A673 (cell line): ENCODE results near the gene ITIH5. TPM values are rescaled to one million over a fixed set of nuclear protein-coding genes. Genes with fewer than 3 reads are reported as not detected.

Experiments used
- BruUV-seq: library from RNA; stranded (reverse); fragments of 400-500 nt; replicated peaks from 2 replicates; lab custom pipeline; 2021; lab: Mats Ljungman, UMichigan
- CTCF ChIA-PET: fragments of 300-600 bp; sonication (Branson Sonifier 250); formaldehyde crosslinking; loops from one replicate; lab custom pipeline; 2022; ENCODE audit warnings: antibody characterized with exemption; lab: Charles Lee
- POLR2A ChIA-PET: fragments of 300-600 bp; sonication (Branson Sonifier 250); formaldehyde crosslinking; loops from one replicate; lab custom pipeline; 2022; ENCODE audit warnings: antibody characterized with exemption; ENCODE audit not compliant: low non-redundant PET; lab: Charles Lee
- DNase-seq: peaks from one replicate; pipeline ENCODE4 v3.0.0-alpha.2; 2015; ENCODE audit warnings: low spot score
- H3K27ac ChIP-seq: fragments of 200-600 bp; sonication (generic); 2 replicates; pipeline ENCODE4 v1.5.1; 2016; ENCODE audit warnings: mixed run types, low read depth, mild to moderate bottlenecking, mixed read lengths, antibody characterized with exemption, low read length; ENCODE audit not compliant: poor library complexity, severe bottlenecking
- H3K27me3 ChIP-seq: fragments of 200-600 bp; sonication (generic); replicated peaks from 2 replicates; pipeline ENCODE4 v1.6.1; 2017; ENCODE audit warnings: mixed run types, low read depth, mild to moderate bottlenecking, mixed read lengths, antibody characterized with exemption, low read length; ENCODE audit not compliant: insufficient read depth, poor library complexity
- H3K36me3 ChIP-seq: fragments of 200-600 bp; sonication (generic); 2 replicates; pipeline ENCODE4 v1.6.1; 2016; ENCODE audit warnings: mixed run types, mild to moderate bottlenecking, mixed read lengths, antibody characterized with exemption, low read length; ENCODE audit not compliant: insufficient read depth, poor library complexity, severe bottlenecking
- H3K4me1 ChIP-seq: fragments of 200-600 bp; sonication (generic); 2 replicates; pipeline ENCODE4 v1.6.1; 2017; ENCODE audit warnings: mixed run types, mild to moderate bottlenecking, mixed read lengths, antibody characterized with exemption, low read length; ENCODE audit not compliant: insufficient read depth, poor library complexity, severe bottlenecking
- H3K4me3 ChIP-seq: fragments of 200-600 bp; sonication (generic); 2 replicates; pipeline ENCODE4 v1.5.1; 2016; ENCODE audit warnings: low read depth, mixed run types, mild to moderate bottlenecking, mixed read lengths, low read length; ENCODE audit not compliant: poor library complexity, severe bottlenecking
- H3K9me3 ChIP-seq: fragments of 200-600 bp; sonication (generic); 2 replicates; pipeline ENCODE4 v1.6.1; 2016; ENCODE audit warnings: mixed run types, low read depth, mild to moderate bottlenecking, mixed read lengths, antibody characterized with exemption, low read length; ENCODE audit not compliant: poor library complexity, severe bottlenecking
- EZH2 ChIP-seq: fragments of 200-600 bp; sonication (generic); IDR thresholded peaks from 2 replicates; pipeline ENCODE4 v1.6.1; 2017; ENCODE audit warnings: borderline replicate concordance, low read depth, mild to moderate bottlenecking, mixed read lengths, antibody characterized with exemption, low read length; ENCODE audit not compliant: poor library complexity, severe bottlenecking
- intact Hi-C: fragments of 100-400 bp; cut with micrococcal nuclease; formaldehyde crosslinking; loops from one replicate; pipeline ENCODE4 v1.10.0; 2022; ENCODE audit not compliant: unreplicated experiment
- total RNA-seq: library from RNA; stranded (reverse); gene quantifications from 2 replicates; pipeline ENCODE4 v1.2.3, GENCODE V29; 2021
- TF ChIP-seq, protein P1 (sequence below): fragments of 300-800, 200-600 bp; sonication (generic); conservative IDR thresholded peaks from 2 replicates; pipeline ENCODE4 v1.5.1; 2017; ENCODE audit warnings: low read depth, mild to moderate bottlenecking, antibody characterized with exemption, low read length, moderate library complexity, mixed read lengths

Gene ITIH5
- total RNA-seq, 1 experiment from 2014 or later: not detected

DNA sequence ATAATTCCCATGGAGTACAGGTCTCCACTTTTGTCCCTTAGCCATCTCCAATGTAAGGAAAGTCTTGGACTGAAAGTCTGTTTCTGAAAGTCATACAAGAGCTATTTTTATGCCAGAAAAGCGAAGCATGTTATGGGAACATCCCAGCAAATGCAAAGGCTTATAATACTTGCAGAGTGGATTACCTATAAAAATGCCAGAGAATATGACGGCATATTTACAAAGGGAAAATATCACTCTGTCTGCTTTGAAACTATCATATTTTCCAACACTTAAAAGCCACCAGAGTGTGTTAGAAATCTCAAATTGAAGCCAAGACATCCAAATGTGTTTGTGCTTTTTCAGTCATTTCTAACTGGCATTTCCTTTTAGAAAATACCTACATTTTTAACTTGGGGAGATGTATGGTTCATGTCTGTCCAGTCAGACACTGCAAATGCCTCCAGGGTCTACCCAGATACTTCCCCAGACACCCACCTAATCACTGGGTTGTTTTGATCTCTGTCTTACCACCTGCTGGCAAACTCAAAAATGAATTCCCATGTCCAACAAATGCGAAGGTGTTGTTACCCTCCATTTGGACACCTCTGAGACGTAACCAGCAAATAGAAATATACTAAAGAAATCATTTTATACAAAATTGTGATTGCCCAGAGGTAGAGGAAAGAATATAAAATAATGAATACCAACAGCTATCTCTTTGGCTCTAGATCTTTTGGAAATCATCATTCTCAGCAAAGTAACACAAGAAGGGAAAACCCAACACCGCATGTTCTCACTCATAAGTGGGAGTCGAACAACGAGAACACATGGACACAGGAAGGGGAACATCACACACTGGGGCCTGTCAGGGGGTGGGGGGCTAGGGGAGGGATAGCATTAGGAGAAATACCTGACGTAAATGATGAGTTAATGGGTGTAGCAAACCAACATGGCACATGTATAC is 37.6 kb upstream of the ITIH5 start:
- Histone ChIP-seq H3K36me3 (no peaks in the 10 kb centered on the region), H3K27ac (no peak overlapping the region), H3K4me3 (no peak overlapping the region), H3K4me1 (no peaks in the 10 kb centered on the region), H3K9me3 (no peaks in the 10 kb centered on the region), H3K27me3 (peaks cover 29% of the 10 kb centered on the region)
- intact Hi-C loops: no loop called here
- no peak for DNase-seq
- ChIA-PET CTCF (no interaction called here), POLR2A (no interaction called here)
- BruUV-seq: no TSS peak
- no peak for TF ChIP-seq EZH2
- TF ChIP-seq, protein P1, sequence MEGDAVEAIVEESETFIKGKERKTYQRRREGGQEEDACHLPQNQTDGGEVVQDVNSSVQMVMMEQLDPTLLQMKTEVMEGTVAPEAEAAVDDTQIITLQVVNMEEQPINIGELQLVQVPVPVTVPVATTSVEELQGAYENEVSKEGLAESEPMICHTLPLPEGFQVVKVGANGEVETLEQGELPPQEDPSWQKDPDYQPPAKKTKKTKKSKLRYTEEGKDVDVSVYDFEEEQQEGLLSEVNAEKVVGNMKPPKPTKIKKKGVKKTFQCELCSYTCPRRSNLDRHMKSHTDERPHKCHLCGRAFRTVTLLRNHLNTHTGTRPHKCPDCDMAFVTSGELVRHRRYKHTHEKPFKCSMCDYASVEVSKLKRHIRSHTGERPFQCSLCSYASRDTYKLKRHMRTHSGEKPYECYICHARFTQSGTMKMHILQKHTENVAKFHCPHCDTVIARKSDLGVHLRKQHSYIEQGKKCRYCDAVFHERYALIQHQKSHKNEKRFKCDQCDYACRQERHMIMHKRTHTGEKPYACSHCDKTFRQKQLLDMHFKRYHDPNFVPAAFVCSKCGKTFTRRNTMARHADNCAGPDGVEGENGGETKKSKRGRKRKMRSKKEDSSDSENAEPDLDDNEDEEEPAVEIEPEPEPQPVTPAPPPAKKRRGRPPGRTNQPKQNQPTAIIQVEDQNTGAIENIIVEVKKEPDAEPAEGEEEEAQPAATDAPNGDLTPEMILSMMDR: no peak

DNA sequence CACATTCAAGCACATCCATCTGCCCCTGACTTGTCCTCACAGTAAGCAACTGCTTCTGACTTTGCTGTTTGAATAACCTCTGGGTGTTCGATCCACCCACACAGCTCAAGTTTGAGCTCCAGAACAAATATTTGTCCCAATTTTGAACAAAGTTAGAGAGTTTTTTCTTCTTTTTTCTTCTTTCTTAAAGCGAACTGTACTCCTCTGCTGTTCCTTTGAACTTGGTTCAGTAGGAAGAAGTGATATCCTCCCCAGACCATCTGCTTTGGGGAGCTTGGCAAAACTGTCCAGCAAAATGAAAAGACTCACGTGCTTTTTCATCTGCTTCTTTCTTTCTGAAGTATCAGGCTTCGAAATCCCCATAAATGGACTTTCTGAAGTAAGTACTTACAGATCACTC is 36.4 kb upstream of the ITIH5 start, which contains the start of gene ITIH2:
Gene ITIH2 (plus strand): TSS at position 177 of the 400 bp plus-strand sequence. CDS start 119 bp downstream, at position 296.
- no peaks in the 10 kb centered on the region for H3K4me1 ChIP-seq
- ChIA-PET POLR2A (no interaction called here), CTCF (no interaction called here)
- peaks cover 22% of the 10 kb centered on the region for H3K27me3 ChIP-seq
- BruUV-seq: no TSS peak
- no peak for DNase-seq
- no peak for TF ChIP-seq EZH2
- TF ChIP-seq, protein P1: no peak
- no peaks in the 10 kb centered on the region for H3K36me3 ChIP-seq
- no peak within 1 kb of the TSS for H3K27ac ChIP-seq
- intact Hi-C loops: no loop called here
- H3K4me3 ChIP-seq: no peak within 1 kb of the TSS
- no peaks in the 10 kb centered on the region for H3K9me3 ChIP-seq

DNA sequence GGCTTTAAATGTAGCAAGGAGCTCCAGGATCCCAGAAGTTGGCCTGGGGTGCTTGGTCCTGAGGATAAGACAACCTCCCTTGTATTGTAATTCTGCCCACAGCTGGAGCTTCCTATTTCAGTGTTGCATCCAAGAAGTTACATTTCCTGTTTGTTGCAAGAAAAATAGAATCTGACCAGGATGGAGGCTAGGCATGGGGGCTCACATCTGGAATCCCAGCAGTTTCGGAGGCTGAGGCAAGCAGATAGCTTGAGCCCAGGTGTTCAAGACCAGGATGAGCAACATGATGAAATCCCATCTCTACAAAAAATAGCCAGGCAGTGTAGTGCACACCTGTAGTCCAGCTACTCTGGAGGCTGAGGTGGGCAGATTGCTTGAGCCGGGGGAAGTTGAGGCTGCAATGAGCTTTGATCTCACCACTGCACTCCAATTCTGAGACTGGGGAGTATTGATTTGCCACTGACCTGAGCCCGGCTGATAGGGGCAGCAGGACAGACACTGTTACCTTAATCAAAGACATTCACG is 35.6 kb upstream of the ITIH5 start:
- BruUV-seq: no TSS peak

More for the DNA sequence above, 35.6 kb upstream of the ITIH5 start:
- H3K27ac ChIP-seq: no peak overlapping the region
- POLR2A ChIA-PET: no interaction called here
- H3K36me3 ChIP-seq: no peaks in the 10 kb centered on the region
- H3K27me3 ChIP-seq: peaks cover 17% of the 10 kb centered on the region
- CTCF ChIA-PET: interaction anchor here (0.7 kb wide), 1 partner anchor 177 kb away, joined by 3 read pairs; no protein-coding TSS in a partner anchor
- H3K4me1 ChIP-seq: no peaks in the 10 kb centered on the region
- no peak for TF ChIP-seq EZH2
- TF ChIP-seq, protein P1: no peak
- H3K9me3 ChIP-seq: no peaks in the 10 kb centered on the region
- intact Hi-C loops: no loop called here
- DNase-seq: no peak
- H3K4me3 ChIP-seq: no peak overlapping the region
